ENCODE data around the gene PSMD4.

PSMD4 gene

DNA sequence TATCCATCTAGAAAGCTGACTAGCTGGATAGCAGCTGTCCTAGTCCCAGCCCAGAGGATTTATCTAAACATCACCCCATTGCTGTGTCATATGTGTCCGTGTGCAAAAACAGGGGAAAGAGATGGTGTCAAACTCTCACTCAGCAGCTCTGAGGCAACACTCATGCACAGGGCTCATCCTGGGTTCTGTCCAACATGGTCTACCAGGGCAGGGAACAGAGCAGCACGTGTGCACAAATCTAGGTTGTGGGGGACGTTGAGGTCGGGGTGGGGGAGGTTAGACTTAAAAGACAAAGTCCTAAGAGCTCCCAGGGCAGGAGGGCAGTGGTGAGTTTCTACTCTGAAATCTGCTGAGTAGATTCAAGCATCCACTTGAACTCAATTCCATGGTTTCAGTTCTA is 56.5 kb downstream of the PSMD4 start:
- no peak for DNase-seq

GRCh38 chr1:151311589-151312331 is 57.2 kb downstream of the PSMD4 start:
- DNase-seq: peak; percentile 78

GRCh38 chr1:151312411-151312810 is 57.9 kb downstream of the PSMD4 start:
- DNase-seq: no peak

DNA sequence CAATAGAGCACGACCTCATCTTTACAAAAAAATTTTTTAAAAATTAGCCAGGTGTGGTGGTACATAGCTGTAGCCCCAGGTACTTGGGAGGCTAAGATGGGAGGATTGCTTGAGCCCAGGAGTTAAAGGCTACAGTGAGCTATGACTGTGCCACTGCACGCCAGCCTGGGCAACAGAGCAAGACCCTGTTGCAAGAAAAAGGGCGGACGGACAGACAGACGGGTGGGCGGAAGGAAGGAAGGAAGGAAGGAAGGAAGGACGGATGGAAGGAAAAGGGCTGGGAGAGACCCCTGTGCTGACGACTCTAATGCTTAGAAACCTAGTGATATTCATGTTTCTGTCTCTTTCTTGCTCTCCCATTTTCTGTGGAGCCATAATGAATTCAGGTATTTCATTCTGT is 58.3 kb downstream of the PSMD4 start:
- DNase-seq: no peak

DNA sequence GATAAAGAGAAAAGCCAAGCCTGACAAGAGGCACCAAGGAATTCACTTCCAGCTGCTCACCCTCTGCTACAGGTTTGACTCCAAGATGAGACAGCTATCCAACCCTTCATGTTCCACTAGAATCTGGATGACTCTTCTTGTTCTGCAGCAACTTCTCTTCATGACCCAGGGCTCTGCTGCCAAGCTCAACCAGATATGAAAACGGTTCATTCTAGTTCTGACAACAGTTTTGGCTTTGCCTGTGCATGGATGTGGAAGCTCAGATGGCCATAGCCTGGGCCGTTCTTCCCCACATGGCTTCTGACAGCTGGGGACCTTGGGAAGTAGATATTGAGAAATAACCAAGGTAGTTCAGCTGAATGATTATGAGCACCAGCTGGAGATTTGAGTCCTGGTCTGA is 59.0 kb downstream of the PSMD4 start:
- no peak for DNase-seq

- DNase-seq: no peak
Observed at GRCh38 chr1:151314137-151314875, 59.8 kb downstream of the PSMD4 start.

GRCh38 chr1:151315565-151316235 is 61.2 kb downstream of the PSMD4 start:
- DNase-seq: no peak

All from GOT3 (cell line).